Brain microvascular endothelial cell (primary cell): ENCODE measurements around the gene SLC16A8.

Experiments used
- DNase-seq: peaks from one replicate; pipeline ENCODE4 v3.0.0-alpha.2; 2020
- H3K27ac ChIP-seq: fragments of 250-450 bp; sonication (Bioruptor Pico); 2 replicates; pipeline ENCODE4 v1.5.1; 2020; ENCODE audit warnings: mild to moderate bottlenecking, moderate library complexity
- H3K27me3 ChIP-seq: fragments of 250-450 bp; sonication (Bioruptor Pico); replicated peaks from 2 replicates; pipeline ENCODE4 v1.5.1; 2020; ENCODE audit warnings: mild to moderate bottlenecking
- H3K36me3 ChIP-seq: fragments of 250-450 bp; sonication (Bioruptor Pico); replicated peaks from 2 replicates; pipeline ENCODE4 v1.5.1; 2020; ENCODE audit warnings: mild to moderate bottlenecking
- H3K4me3 ChIP-seq: 2 replicates; pipeline ENCODE4 v1.5.1; 2011; ENCODE audit warnings: low read depth, mild to moderate bottlenecking, control low read depth, low read length, moderate library complexity
- CTCF ChIP-seq: IDR thresholded peaks from 2 replicates; pipeline ENCODE4 v1.5.1; 2011; ENCODE audit warnings: low read depth, mild to moderate bottlenecking, moderate library complexity, low read length, control low read depth, inconsistent platforms; ENCODE audit errors: missing control alignments
- in situ Hi-C: cut with HindIII; loops from 2 replicates; pipeline ENCODE4 v1.10.0; 2017; ENCODE audit warnings: low sequenced_read_pairs, low pct_ligation_motif_present

The SLC16A8 gene

GRCh38 chr22:38028344-38029130, 55.4 kb downstream of the SLC16A8 start:
- TF ChIP-seq CTCF, result no peak
- no peak overlapping the region for H3K27ac ChIP-seq
- no peak for DNase-seq
- no peaks in the 10 kb centered on the region for H3K27me3 ChIP-seq
- no peaks in the 10 kb centered on the region for H3K36me3 ChIP-seq
- in situ Hi-C loops, result no loop called here
- no peak overlapping the region for H3K4me3 ChIP-seq
